Spleen (tissue), 7 donors: ENCODE measurements around the gene KIF1C.

Experiments
- CTCF ChIP-seq, 11 experiments: fragments of 200-600 bp in 7 of 11; fragments of 450-650 bp in 4 of 11; sonication (generic) in 4 of 11; IDR thresholded peaks in 8 of 11; conservative IDR thresholded peaks in 3 of 11; 1 replicate in 7 of 11; 2 replicates in 4 of 11; pipeline versions ENCODE4 v1.4.0 to v1.8.0; 2016 to 2021; ENCODE audit warnings: antibody characterized with exemption in 11 of 11, inconsistent platforms in 4 of 11, mild to moderate bottlenecking in 1 of 11
- POLR2A ChIP-seq, 3 donors: fragments of 450-650 bp; IDR thresholded peaks; one replicate each; pipeline ENCODE4 v1.5.1; 2017; ENCODE audit warnings: antibody characterized with exemption in 3 of 3, mild to moderate bottlenecking in 1 of 3
- POLR2AphosphoS5 ChIP-seq, 3 donors: sonication (generic); formaldehyde crosslinking; IDR thresholded peaks; one replicate each; pipeline ENCODE4 v1.5.1; 2017; ENCODE audit warnings: antibody characterized with exemption in 3 of 3
- donor health status: DM: no; HTN: no; CAD: no; lungs with moderate emphysema.
- donor health status: DM: no; HTN: no; CAD: no.
- donor health status: DM: no; HTN: no; CAD: no.

GRCh38 chr17:4955091-4955490, 42.7 kb upstream of the KIF1C start:
- TF ChIP-seq POLR2AphosphoS5 (IDR thresholded peaks at IDR 0.05) (no peak), POLR2A (IDR thresholded peaks at IDR 0.05) (no peak), CTCF (IDR thresholded peaks at IDR 0.05 in 8 of 11, conservative IDR thresholded peaks at IDR 0.05 in 3 of 11) (no peak)
